SK-N-SH (cell line): ENCODE data around the gene TMEM117. TPM values are rescaled to one million over a fixed set of nuclear protein-coding genes. Genes with fewer than 3 reads are reported as not detected.

Experiments
- CTCF ChIA-PET: fragments of 300-600, 350-600 bp; formaldehyde crosslinking; extraction: SDS; loops from one replicate; lab custom pipeline; 2021; lab: Yijun Ruan, JAX
- POLR2A ChIA-PET: fragments of 350-600 bp; sonication (Branson Sonifier 250); formaldehyde crosslinking; extraction: SDS; loops from one replicate; lab custom pipeline; 2020; ENCODE audit warnings: antibody characterized with exemption, inconsistent platforms; lab: Yijun Ruan, JAX
- DNase-seq: peaks from one replicate; pipeline ENCODE4 v3.0.0; 2012
- H2AFZ ChIP-seq: fragments of 200-600 bp; sonication (generic); 2 replicates; pipeline ENCODE4 v1.8.1; 2016; ENCODE audit warnings: antibody characterized with exemption, mild to moderate bottlenecking, low read depth
- H3F3A ChIP-seq: fragments of 200-600 bp; sonication (generic); replicated peaks from 2 replicates; pipeline ENCODE3; 2016; ENCODE audit warnings: antibody characterized with exemption, mild to moderate bottlenecking; ENCODE audit not compliant: insufficient read depth
- H3K27ac ChIP-seq, 2 experiments: fragments of 200-500 bp in 1 of 2; fragments of 200-600 bp in 1 of 2; sonication (Bioruptor generic) in 1 of 2; sonication (generic), shearing (Covaris generic) in 1 of 2; 2 replicates each; pipeline versions ENCODE4 v1.5.1 to v1.6.1; 2014 to 2016; ENCODE audit warnings: low read depth in 2 of 2, inconsistent platforms in 1 of 2, low read length in 1 of 2, mild to moderate bottlenecking in 1 of 2, mixed read lengths in 1 of 2
- H3K27me3 ChIP-seq: fragments of 200-600 bp; sonication (generic), shearing (Covaris generic); 2 replicates; pipeline ENCODE4 v1.6.1; 2016; ENCODE audit warnings: mixed run types; ENCODE audit not compliant: insufficient read depth
- H3K36me3 ChIP-seq, 2 experiments: fragments of 200-500 bp in 1 of 2; fragments of 200-600 bp in 1 of 2; sonication (Bioruptor generic) in 1 of 2; sonication (generic) in 1 of 2; replicated peaks in 1 of 2; 2 replicates each; pipeline versions ENCODE3 to v1.5.1; 2014 to 2016; ENCODE audit warnings: low read length in 1 of 2, mild to moderate bottlenecking in 1 of 2; ENCODE audit not compliant: insufficient read depth in 2 of 2, control insufficient read depth in 1 of 2
- H3K4me1 ChIP-seq, 2 experiments: fragments of 200-500 bp in 1 of 2; fragments of 200-600 bp in 1 of 2; sonication (Bioruptor generic) in 1 of 2; sonication (generic), shearing (Covaris generic) in 1 of 2; 2 replicates each; pipeline versions ENCODE4 v1.5.1 to v1.6.1; 2014 to 2016; ENCODE audit warnings: low read depth in 1 of 2, low read length in 1 of 2, mixed run types in 1 of 2; ENCODE audit not compliant: insufficient read depth in 2 of 2, control insufficient read depth in 1 of 2
- H3K4me2 ChIP-seq: fragments of 200-600 bp; sonication (generic), shearing (Covaris generic); 2 replicates; pipeline ENCODE4 v1.6.1; 2017; ENCODE audit warnings: mixed run types
- H3K4me3 ChIP-seq, 2 experiments: fragments of 200-500 bp in 1 of 2; fragments of 200-600 bp in 1 of 2; sonication (Bioruptor generic) in 1 of 2; sonication (generic), shearing (Covaris generic) in 1 of 2; 2 replicates each; pipeline versions ENCODE4 v1.5.1 to v1.8.1; 2014 to 2016; ENCODE audit warnings: low read depth in 2 of 2, inconsistent platforms in 1 of 2, low read length in 1 of 2, mild to moderate bottlenecking in 1 of 2, mixed read lengths in 1 of 2, moderate library complexity in 1 of 2
- H3K79me2 ChIP-seq: fragments of 200-600 bp; sonication (generic); 2 replicates; pipeline ENCODE4 v1.8.1; 2017; ENCODE audit warnings: mild to moderate bottlenecking; ENCODE audit not compliant: insufficient read depth
- H3K9ac ChIP-seq: fragments of 200-600 bp; sonication (generic); 2 replicates; pipeline ENCODE4 v1.6.1; 2017; ENCODE audit warnings: mixed run types
- H3K9me2 ChIP-seq: fragments of 200-600 bp; sonication (generic); 2 replicates; pipeline ENCODE4 v1.6.1; 2017; ENCODE audit warnings: mixed run types
- H3K9me3 ChIP-seq: fragments of 200-600 bp; sonication (generic); 2 replicates; pipeline ENCODE4 v1.6.1; 2017; ENCODE audit warnings: mixed run types, mild to moderate bottlenecking, moderate library complexity
- H4K20me1 ChIP-seq: fragments of 200-600 bp; sonication (generic); 2 replicates; pipeline ENCODE4 v1.6.1; 2017; ENCODE audit warnings: mild to moderate bottlenecking, mixed run types; ENCODE audit not compliant: insufficient read depth
- CHD2 ChIP-seq: fragments of 150-350 bp; IDR thresholded peaks from 2 replicates; pipeline ENCODE4 v1.6.1; 2018; ENCODE audit warnings: low read length; ENCODE audit not compliant: partially characterized antibody
- EP300 ChIP-seq, 2 experiments: IDR thresholded peaks; 2 replicates each; pipeline versions ENCODE4 v1.4.0 to v1.6.1; 2012; ENCODE audit warnings: borderline replicate concordance in 1 of 2, low read depth in 1 of 2, low read length in 1 of 2
- EZH2phosphoT487 ChIP-seq: fragments of 200-600 bp; sonication (generic); IDR thresholded peaks from 2 replicates; pipeline ENCODE4 v1.6.1; 2017; ENCODE audit warnings: low read depth, mixed run types, mild to moderate bottlenecking, antibody characterized with exemption, moderate library complexity, borderline replicate concordance
- FOXM1 ChIP-seq: IDR thresholded peaks from 2 replicates; pipeline ENCODE4 v1.4.0; 2012; ENCODE audit warnings: low read depth, mild to moderate bottlenecking
- GATA2 ChIP-seq: sonication (generic); formaldehyde crosslinking; IDR thresholded peaks from 2 replicates; pipeline ENCODE4 v1.5.0; 2020; ENCODE audit warnings: mild to moderate bottlenecking, missing genetic modification reagents
- NFIC ChIP-seq: IDR thresholded peaks from 2 replicates; pipeline ENCODE4 v1.4.0; 2012; ENCODE audit warnings: borderline replicate concordance
- NRF1 ChIP-seq: IDR thresholded peaks from 2 replicates; pipeline ENCODE4 v1.6.1; 2012; ENCODE audit warnings: low read depth, mild to moderate bottlenecking, low read length
- POLR2AphosphoS5 ChIP-seq: IDR thresholded peaks from 2 replicates; pipeline ENCODE4 v1.6.1; 2012; ENCODE audit warnings: low read depth, low read length
- RAD21 ChIP-seq: IDR thresholded peaks from 2 replicates; pipeline ENCODE4 v1.6.1; 2012; ENCODE audit warnings: mild to moderate bottlenecking, low read length
- RFX5 ChIP-seq: IDR thresholded peaks from 2 replicates; pipeline ENCODE4 v1.6.1; 2012; ENCODE audit warnings: mild to moderate bottlenecking, improper control_type of control experiment, low read length
- RXRA ChIP-seq: IDR thresholded peaks from 2 replicates; pipeline ENCODE4 v1.4.0; 2012; ENCODE audit warnings: low read depth, mild to moderate bottlenecking, borderline replicate concordance
- SIN3A ChIP-seq: IDR thresholded peaks from 2 replicates; pipeline ENCODE4 v1.6.1; 2012; ENCODE audit warnings: low read depth, mild to moderate bottlenecking, low read length, moderate library complexity, borderline replicate concordance
- TEAD4 ChIP-seq: IDR thresholded peaks from 2 replicates; pipeline ENCODE4 v1.4.0; 2012; ENCODE audit warnings: mild to moderate bottlenecking, borderline replicate concordance; ENCODE audit not compliant: insufficient read depth
- YY1 ChIP-seq: IDR thresholded peaks from 2 replicates; pipeline ENCODE4 v1.4.0; 2012; ENCODE audit warnings: low read depth, mild to moderate bottlenecking
- WGBS: methylation state at CpG from one replicate; pipeline ENCODE4 v1.1.6; 2017; ENCODE audit warnings: low lambda C conversion rate; 5-methylcytosine and 5-hydroxymethylcytosine counted together
- polyA plus RNA-seq, 3 experiments: library from polyadenylated mRNA; depleted of rRNA; stranded (reverse); fragments of >200 nt; gene quantifications; 2 replicates each; pipeline ENCODE4 v1.2.3, GENCODE V29; 2012
- TF ChIP-seq, protein P1 (sequence below): fragments of 150-350 bp; IDR thresholded peaks from 2 replicates; pipeline ENCODE4 v1.6.1; 2016; ENCODE audit warnings: mild to moderate bottlenecking, low read depth, low read length
- TF ChIP-seq, protein P2 (sequence below): fragments of 150-350 bp; IDR thresholded peaks from 2 replicates; pipeline ENCODE4 v1.6.1; 2017; ENCODE audit warnings: antibody characterized with exemption, low read length, low read depth, borderline replicate concordance
- TF ChIP-seq, protein P3 (sequence below): IDR thresholded peaks from 2 replicates; pipeline ENCODE4 v1.4.0; 2012; ENCODE audit warnings: low read depth
- TF ChIP-seq, protein P4 (sequence below): IDR thresholded peaks from 2 replicates; pipeline ENCODE4; 2012
- TF ChIP-seq, protein P5 (sequence below): IDR thresholded peaks from 2 replicates; pipeline ENCODE4 v1.4.0; 2012; ENCODE audit warnings: low read depth, borderline replicate concordance

Gene TMEM117
- polyA plus RNA-seq, 1 of the 3 experiments (the other 2 are of a cell fraction): 0.81 TPM

DNA sequence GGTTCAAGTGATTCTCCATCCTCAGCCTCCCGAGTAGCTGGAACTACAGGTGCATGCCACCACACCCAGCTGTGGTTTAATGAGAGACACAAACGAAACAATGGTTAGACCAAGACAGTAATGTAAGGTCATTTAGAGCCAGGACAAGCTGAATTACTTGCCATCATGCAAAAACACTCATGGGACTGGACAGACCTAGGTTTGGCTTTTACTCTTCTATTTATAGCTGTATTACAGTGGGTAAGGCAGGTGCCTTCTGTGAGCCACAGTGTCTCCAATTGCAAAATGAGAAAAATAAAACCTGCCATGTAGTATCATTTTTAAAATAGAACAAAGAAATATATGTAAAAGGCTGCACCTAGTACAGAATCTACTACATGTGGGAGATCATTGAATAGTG is 527.1 kb downstream of the TMEM117 start:
- H3K4me3 ChIP-seq: no peak overlapping the region
- H3K9ac ChIP-seq: no peak overlapping the region
- H3K9me2 ChIP-seq: no peaks in the 10 kb centered on the region
- no peaks in the 10 kb centered on the region for H4K20me1 ChIP-seq
- DNase-seq: no peak
- no peaks in the 10 kb centered on the region for H3K79me2 ChIP-seq
- H3K4me2 ChIP-seq: no peak overlapping the region
- H3F3A ChIP-seq: no peaks in the 10 kb centered on the region
- no peak overlapping the region for H3K27ac ChIP-seq
- ChIA-PET CTCF (no interaction called here), POLR2A (no interaction called here)
- TF ChIP-seq FOXM1: no peak
- no peak for TF ChIP-seq EP300 (IDR thresholded peaks at IDR 0.05; ENCODE audit: borderline replicate concordance in 1 of 2, low read depth in 1 of 2, low read length in 1 of 2)
- no peak for TF ChIP-seq YY1
- no peak for TF ChIP-seq NFIC
- TF ChIP-seq RXRA: no peak
- TF ChIP-seq POLR2AphosphoS5: no peak
- no peak for TF ChIP-seq GATA2 (CRISPR knock-in tag)
- H3K9me3 ChIP-seq: no peaks in the 10 kb centered on the region
- 24% methylated on average over 2 of the region's 2 CpGs for WGBS
- H3K27me3 ChIP-seq: no peaks in the 10 kb centered on the region
- H2AFZ ChIP-seq: no peak overlapping the region
- H3K4me1 ChIP-seq: no peaks in the 10 kb centered on the region; a peak in 1 of 4 replicates
- no peaks in the 10 kb centered on the region for H3K36me3 ChIP-seq

DNA sequence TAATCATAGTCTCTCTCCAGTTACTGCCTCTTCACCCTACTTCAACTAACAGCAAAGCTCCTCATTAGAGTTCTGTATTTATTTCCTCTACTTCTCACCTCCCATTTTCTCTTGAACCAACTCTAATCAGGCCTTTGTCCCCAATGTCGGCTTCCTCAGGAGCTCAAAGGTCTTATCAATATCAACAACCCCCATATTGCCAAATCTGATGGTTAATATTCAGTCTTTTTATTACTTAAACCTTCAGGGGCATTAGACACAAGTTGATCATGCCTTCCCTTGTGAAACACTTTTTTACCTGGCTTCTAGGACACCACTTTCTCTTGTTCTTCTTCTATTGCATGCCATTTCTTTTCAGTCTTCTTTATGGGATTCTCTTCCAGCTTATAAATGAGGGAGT is 531.3 kb downstream of the TMEM117 start:
- no peak overlapping the region for H3K9ac ChIP-seq
- no peaks in the 10 kb centered on the region for H4K20me1 ChIP-seq
- H3K27ac ChIP-seq: no peak overlapping the region
- DNase-seq: no peak
- no peak overlapping the region for H3K4me2 ChIP-seq
- no peaks in the 10 kb centered on the region for H3F3A ChIP-seq
- H3K9me3 ChIP-seq: no peaks in the 10 kb centered on the region
- H3K4me3 ChIP-seq: no peak overlapping the region
- ChIA-PET POLR2A (no interaction called here), CTCF (interaction anchor here (0.5 kb wide), 1 partner anchor 412 kb away, joined by 3 read pairs; no protein-coding TSS in a partner anchor)
- H3K79me2 ChIP-seq: no peaks in the 10 kb centered on the region
- peaks cover 0 to under 1% of the 10 kb centered on the region in 2 experiments; a peak in 1 of 4 replicates for H3K4me1 ChIP-seq
- no peaks in the 10 kb centered on the region for H3K27me3 ChIP-seq
- no peaks in the 10 kb centered on the region for H3K36me3 ChIP-seq
- no peak overlapping the region for H2AFZ ChIP-seq
- TF ChIP-seq, protein P1, sequence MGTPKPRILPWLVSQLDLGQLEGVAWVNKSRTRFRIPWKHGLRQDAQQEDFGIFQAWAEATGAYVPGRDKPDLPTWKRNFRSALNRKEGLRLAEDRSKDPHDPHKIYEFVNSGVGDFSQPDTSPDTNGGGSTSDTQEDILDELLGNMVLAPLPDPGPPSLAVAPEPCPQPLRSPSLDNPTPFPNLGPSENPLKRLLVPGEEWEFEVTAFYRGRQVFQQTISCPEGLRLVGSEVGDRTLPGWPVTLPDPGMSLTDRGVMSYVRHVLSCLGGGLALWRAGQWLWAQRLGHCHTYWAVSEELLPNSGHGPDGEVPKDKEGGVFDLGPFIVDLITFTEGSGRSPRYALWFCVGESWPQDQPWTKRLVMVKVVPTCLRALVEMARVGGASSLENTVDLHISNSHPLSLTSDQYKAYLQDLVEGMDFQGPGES: no peak
- TF ChIP-seq RFX5 (no peak), NRF1 (no peak), GATA2 (CRISPR knock-in tag) (no peak), EZH2phosphoT487 (no peak), RXRA (no peak), CHD2 (no peak), SIN3A (no peak), RAD21 (no peak), TEAD4 (no peak)
- TF ChIP-seq, protein P2, sequence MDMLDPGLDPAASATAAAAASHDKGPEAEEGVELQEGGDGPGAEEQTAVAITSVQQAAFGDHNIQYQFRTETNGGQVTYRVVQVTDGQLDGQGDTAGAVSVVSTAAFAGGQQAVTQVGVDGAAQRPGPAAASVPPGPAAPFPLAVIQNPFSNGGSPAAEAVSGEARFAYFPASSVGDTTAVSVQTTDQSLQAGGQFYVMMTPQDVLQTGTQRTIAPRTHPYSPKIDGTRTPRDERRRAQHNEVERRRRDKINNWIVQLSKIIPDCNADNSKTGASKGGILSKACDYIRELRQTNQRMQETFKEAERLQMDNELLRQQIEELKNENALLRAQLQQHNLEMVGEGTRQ: no peak
- TF ChIP-seq, protein P3, sequence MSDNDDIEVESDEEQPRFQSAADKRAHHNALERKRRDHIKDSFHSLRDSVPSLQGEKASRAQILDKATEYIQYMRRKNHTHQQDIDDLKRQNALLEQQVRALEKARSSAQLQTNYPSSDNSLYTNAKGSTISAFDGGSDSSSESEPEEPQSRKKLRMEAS: no peak
- TF ChIP-seq, protein P4, sequence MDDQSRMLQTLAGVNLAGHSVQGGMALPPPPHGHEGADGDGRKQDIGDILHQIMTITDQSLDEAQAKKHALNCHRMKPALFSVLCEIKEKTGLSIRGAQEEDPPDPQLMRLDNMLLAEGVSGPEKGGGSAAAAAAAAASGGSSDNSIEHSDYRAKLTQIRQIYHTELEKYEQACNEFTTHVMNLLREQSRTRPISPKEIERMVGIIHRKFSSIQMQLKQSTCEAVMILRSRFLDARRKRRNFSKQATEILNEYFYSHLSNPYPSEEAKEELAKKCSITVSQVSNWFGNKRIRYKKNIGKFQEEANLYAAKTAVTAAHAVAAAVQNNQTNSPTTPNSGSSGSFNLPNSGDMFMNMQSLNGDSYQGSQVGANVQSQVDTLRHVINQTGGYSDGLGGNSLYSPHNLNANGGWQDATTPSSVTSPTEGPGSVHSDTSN: no peak
- TF ChIP-seq, protein P5, sequence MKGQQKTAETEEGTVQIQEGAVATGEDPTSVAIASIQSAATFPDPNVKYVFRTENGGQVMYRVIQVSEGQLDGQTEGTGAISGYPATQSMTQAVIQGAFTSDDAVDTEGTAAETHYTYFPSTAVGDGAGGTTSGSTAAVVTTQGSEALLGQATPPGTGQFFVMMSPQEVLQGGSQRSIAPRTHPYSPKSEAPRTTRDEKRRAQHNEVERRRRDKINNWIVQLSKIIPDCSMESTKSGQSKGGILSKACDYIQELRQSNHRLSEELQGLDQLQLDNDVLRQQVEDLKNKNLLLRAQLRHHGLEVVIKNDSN: no peak
- no peaks in the 10 kb centered on the region for H3K9me2 ChIP-seq
- 26% methylated on average over 1 of the region's 1 CpG for WGBS
